GM12878 (cell line): ENCODE results near the gene TELO2. TPM values are rescaled to one million over a fixed set of nuclear protein-coding genes. Genes with fewer than 3 reads are reported as not detected.

Experiments used
- ATAC-seq: fragments of 200-7000 bp; cut with Tn5 transposase; 3 replicates; pipeline ENCODE4 v1.9.1; 2020; ENCODE audit warnings: mild to moderate bottlenecking, moderate library complexity
- BruUV-seq: library from RNA; stranded (reverse); fragments of 400-500 nt; replicated peaks from 2 replicates; lab custom pipeline; 2021; lab: Mats Ljungman, UMichigan
- CTCF ChIA-PET: fragments of 300-600 bp; sonication (Branson Sonifier 250); formaldehyde crosslinking; extraction: SDS; loops from one replicate; lab custom pipeline; 2021; ENCODE audit warnings: inconsistent platforms; lab: Yijun Ruan, JAX
- POLR2A ChIA-PET: fragments of 350-600 bp; formaldehyde crosslinking; extraction: SDS; loops from one replicate; lab custom pipeline; 2021; ENCODE audit warnings: inconsistent platforms; lab: Charles Lee
- RAD21 ChIA-PET: fragments of 300-600 bp; sonication (Branson Sonifier 250); formaldehyde crosslinking; loops from one replicate; lab custom pipeline; 2023; ENCODE audit warnings: antibody characterized with exemption; ENCODE audit not compliant: unreplicated experiment; lab: Charles Lee
- SMC1A ChIA-PET: fragments of 300-600 bp; sonication (Branson Sonifier 250); formaldehyde crosslinking; loops from one replicate; lab custom pipeline; 2023; ENCODE audit not compliant: unreplicated experiment, uncharacterized antibody; lab: Charles Lee
- DNase-seq: peaks from one replicate; pipeline ENCODE4 v3.0.0-alpha.2; 2011; ENCODE audit warnings: low read depth, low spot score
- FAIRE-seq: peaks from 3 replicates; lab custom pipeline; 2011; peaks lifted over from hg19 to GRCh38; lab: Jason Lieb, UNC
- H2AFZ ChIP-seq: 2 replicates; pipeline ENCODE4 v1.6.0; 2011; ENCODE audit warnings: low read depth, low read length, control low read depth; ENCODE audit not compliant: control insufficient read depth
- H3K27ac ChIP-seq: 2 replicates; pipeline ENCODE4 v1.5.1; 2011; ENCODE audit warnings: control low read depth; ENCODE audit not compliant: control insufficient read depth, insufficient read depth
- H3K27me3 ChIP-seq, 2 experiments: replicated peaks in 1 of 2; 2 replicates each; pipeline versions ENCODE4 v1.6.0 to v1.6.1; 2011; ENCODE audit warnings: low read length in 1 of 2; ENCODE audit not compliant: control insufficient read depth in 2 of 2, insufficient read depth in 2 of 2
- H3K36me3 ChIP-seq, 2 experiments: 2 replicates each; pipeline ENCODE4 v1.5.1; 2011; ENCODE audit warnings: low read length in 1 of 2; ENCODE audit not compliant: control insufficient read depth in 2 of 2, insufficient read depth in 2 of 2
- H3K4me1 ChIP-seq: 2 replicates; pipeline ENCODE4 v1.6.1; 2011; ENCODE audit warnings: mild to moderate bottlenecking, low read length, moderate library complexity, mixed read lengths; ENCODE audit not compliant: control insufficient read depth, insufficient read depth
- H3K4me2 ChIP-seq: 2 replicates; pipeline ENCODE4 v1.6.0; 2011; ENCODE audit warnings: control low read depth; ENCODE audit not compliant: control insufficient read depth, insufficient read depth
- H3K4me3 ChIP-seq: fragments of 200-600 bp; sonication (generic); 2 replicates; pipeline ENCODE4 v1.5.1; 2016
- H3K79me2 ChIP-seq: 2 replicates; pipeline ENCODE4 v1.6.0; 2011; ENCODE audit warnings: low read length; ENCODE audit not compliant: control insufficient read depth, insufficient read depth
- H3K9ac ChIP-seq: 2 replicates; pipeline ENCODE4 v1.8.0; 2011; ENCODE audit warnings: low read length, control low read depth, mixed read lengths; ENCODE audit not compliant: control insufficient read depth, insufficient read depth
- H3K9me3 ChIP-seq: replicated peaks from 3 replicates; pipeline ENCODE4 v1.5.1; 2011; ENCODE audit warnings: mild to moderate bottlenecking, low read length; ENCODE audit not compliant: control insufficient read depth, insufficient read depth
- H4K20me1 ChIP-seq: 2 replicates; pipeline ENCODE4 v1.6.0; 2011; ENCODE audit not compliant: control insufficient read depth, insufficient read depth
- CBX5 ChIP-seq: sonication (generic); IDR thresholded peaks from 2 replicates; pipeline ENCODE4 v1.6.1; 2016; ENCODE audit warnings: low read depth, moderate library complexity, mild to moderate bottlenecking, inconsistent platforms
- CUX1 ChIP-seq: IDR thresholded peaks from 2 replicates; pipeline ENCODE4 v1.6.1; 2012; ENCODE audit warnings: improper control_type of control experiment, low read depth, low read length; ENCODE audit not compliant: insufficient replicate concordance
- GABPA ChIP-seq: IDR thresholded peaks from 2 replicates; pipeline ENCODE4 v1.6.1; 2014; ENCODE audit warnings: antibody characterized with exemption, low read depth, mild to moderate bottlenecking, inconsistent platforms
- HDGF ChIP-seq: fragments of 450-650 bp; IDR thresholded peaks from 2 replicates; pipeline ENCODE4 v1.6.1; 2016; ENCODE audit warnings: antibody characterized with exemption
- IRF3 ChIP-seq: fragments of 450-650 bp; IDR thresholded peaks from 2 replicates; pipeline ENCODE4 v1.6.1; 2014; ENCODE audit warnings: mild to moderate bottlenecking
- MYB ChIP-seq: fragments of 150-350 bp; IDR thresholded peaks from 2 replicates; pipeline ENCODE4 v1.6.1; 2014; ENCODE audit warnings: mild to moderate bottlenecking, low read depth, low read length, borderline replicate concordance
- NFYA ChIP-seq: IDR thresholded peaks from 2 replicates; pipeline ENCODE4 v1.6.1; 2011; ENCODE audit warnings: low read depth, mild to moderate bottlenecking, low read length, improper control_type of control experiment, borderline replicate concordance
- POLR2AphosphoS2 ChIP-seq: IDR thresholded peaks from 2 replicates; pipeline ENCODE4 v1.6.1; 2011; ENCODE audit warnings: low read depth, mild to moderate bottlenecking, low read length, improper control_type of control experiment, moderate library complexity
- REST ChIP-seq: IDR thresholded peaks from 2 replicates; pipeline ENCODE4 v1.6.1; 2012; ENCODE audit warnings: mild to moderate bottlenecking, low read depth, low read length
- SMAD1 ChIP-seq: fragments of 450-650 bp; IDR thresholded peaks from 2 replicates; pipeline ENCODE4 v1.6.1; 2018; ENCODE audit warnings: mild to moderate bottlenecking, low read depth; ENCODE audit not compliant: partially characterized antibody
- SREBF2 ChIP-seq: IDR thresholded peaks from 2 replicates; pipeline ENCODE4 v1.6.1; 2012; ENCODE audit warnings: mild to moderate bottlenecking, low read length
- SRF ChIP-seq, 2 experiments: IDR thresholded peaks; 2 replicates each; pipeline ENCODE4 v1.6.1; 2011; ENCODE audit warnings: low read depth in 2 of 2, low read length in 2 of 2, mild to moderate bottlenecking in 1 of 2, moderate library complexity in 1 of 2
- STAT3 ChIP-seq: IDR thresholded peaks from 2 replicates; pipeline ENCODE4 v1.6.1; 2011; ENCODE audit warnings: low read depth, low read length, improper control_type of control experiment
- ZSCAN29 ChIP-seq: fragments of 450-650 bp; IDR thresholded peaks from 2 replicates; pipeline ENCODE4 v1.6.1; 2017; ENCODE audit warnings: mild to moderate bottlenecking, moderate library complexity
- whole genome bisulfite sequencing: methylation state at CpG from one replicate; pipeline ENCODE4 v1.1.6; 2016; ENCODE audit warnings: low lambda C conversion rate; ENCODE audit not compliant: insufficient replicate concordance, insufficient coverage; ENCODE audit errors: missing lambda C conversion rate; 5-methylcytosine and 5-hydroxymethylcytosine counted together
- in situ Hi-C: fragments of 300-500 bp; cut with MboI; formaldehyde crosslinking; loops from 9 replicates; pipeline ENCODE4 v1.14.3; 2018; ENCODE audit warnings: mixed read lengths
- intact Hi-C: fragments of 100-400 bp; cut with micrococcal nuclease; formaldehyde crosslinking; loops from one replicate; pipeline ENCODE4 v1.14.2; 2022; ENCODE audit not compliant: unreplicated experiment
- polyA plus RNA-seq, 11 experiments: library from polyadenylated mRNA; depleted of rRNA in 4 of 11; unstranded in 6 of 11; stranded (reverse) in 5 of 11; fragments of >200 nt; fragmentation: Nextera tagmentation in 4 of 11; fragmentation: Illumina TruSeq in 1 of 11; extraction: Ambion mirVana in 4 of 11; extraction: Trizol in 1 of 11; gene quantifications; 1 replicate in 1 of 11; 2 replicates in 10 of 11; pipeline versions ENCODE4 v1.2.1 to v1.2.3, GENCODE V29; 2011 to 2016; ENCODE audit warnings: inconsistent platforms in 2 of 11, missing spikeins in 2 of 11, low read depth in 1 of 11
- total RNA-seq, 4 experiments: library from RNA; depleted of rRNA in 3 of 4; stranded (reverse); fragments of >200 nt in 3 of 4; fragmentation: Illumina TruSeq in 1 of 4; extraction: Trizol in 1 of 4; gene quantifications; 2 replicates each; pipeline versions ENCODE4 v1.2.1 to v1.2.3, GENCODE V29; 2013 to 2021

TELO2 gene
- total and polyA plus RNA-seq, 10 of the 15 experiments (the other 5 are each of a cell fraction or from before 2014, with no cell fraction given) = 0.55 to 72.8 (median 18.6) TPM

- TF ChIP-seq IRF3 = no peak
- no peak for TF ChIP-seq SMAD1
- TF ChIP-seq HDGF = no peak
- no peak for TF ChIP-seq REST
- TF ChIP-seq GABPA = no peak
- no peak for TF ChIP-seq NFYA
- no peak for TF ChIP-seq ZSCAN29
Measured at GRCh38 chr16:1447965-1448364, 45.2 kb upstream of the TELO2 start (continued).

- no peak overlapping the region for H2AFZ ChIP-seq
- WGBS = 96% methylated on average over 27 of the region's 30 CpGs
- no peaks in the 10 kb centered on the region for H3K27me3 ChIP-seq
- DNase-seq (no peak), ATAC-seq (no peak), FAIRE-seq (no peak)
- no peaks in the 10 kb centered on the region; a peak in 2 of 4 replicates for H3K36me3 ChIP-seq
- no peaks in the 10 kb centered on the region for H3K9me3 ChIP-seq
- no peaks in the 10 kb centered on the region for H4K20me1 ChIP-seq
- no peak overlapping the region for H3K9ac ChIP-seq
- H3K4me3 ChIP-seq = no peak overlapping the region
- no peaks in the 10 kb centered on the region for H3K79me2 ChIP-seq
- ChIA-PET RAD21 (no interaction called here), CTCF (no interaction called here), POLR2A (no interaction called here), SMC1A (no interaction called here)
- in situ Hi-C loops (no loop called here), intact Hi-C loops (no loop called here)
- no peaks in the 10 kb centered on the region for H3K4me1 ChIP-seq
- no peak overlapping the region for H3K4me2 ChIP-seq
- BruUV-seq = no TSS peak
- no peak overlapping the region for H3K27ac ChIP-seq
- TF ChIP-seq SREBF2 (no peak), CBX5 (no peak), POLR2AphosphoS2 (no peak), CUX1 (no peak), SRF (IDR thresholded peaks at IDR 0.05; ENCODE audit: low read depth in 2 of 2, low read length in 2 of 2) (no peak), STAT3 (no peak), MYB (no peak)
Measured at GRCh38 chr16:1448536-1449116, 44.5 kb upstream of the TELO2 start.
